NCI-H1105 treated with DMSO at 0.1 percent for 48 hours (cell line): ENCODE results near the gene SMARCD2.
"Not testable (repeated sequence)": the region's sequence is repeated elsewhere in the genome, so short reads cannot be mapped to it uniquely, and the experiment has no call there.

ENCODE experiments used
- DNase-seq: peaks from one replicate; lab custom pipeline; 2025; lab: John Stamatoyannopoulos, UW

The SMARCD2 gene

DNA sequence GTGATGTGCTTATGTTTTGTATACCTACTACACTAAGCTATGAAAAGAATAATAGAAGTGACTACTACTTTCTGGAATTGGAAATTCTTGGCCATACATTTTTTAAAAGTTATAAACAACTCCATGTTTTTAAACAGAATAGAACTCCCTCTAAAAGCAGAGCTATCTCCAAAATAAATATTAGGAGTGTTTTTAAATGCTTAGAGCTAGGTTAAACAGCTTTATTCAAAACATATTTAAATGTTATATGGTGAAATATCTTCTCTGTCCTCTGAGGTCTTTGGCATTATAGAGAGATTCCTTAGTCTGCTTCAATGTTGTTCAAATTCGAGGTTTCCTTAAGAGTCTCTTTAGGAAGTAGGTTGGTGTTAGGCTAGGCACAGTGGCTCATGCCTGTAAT is 38.2 kb downstream of the SMARCD2 start:
- no peak for DNase-seq

DNA sequence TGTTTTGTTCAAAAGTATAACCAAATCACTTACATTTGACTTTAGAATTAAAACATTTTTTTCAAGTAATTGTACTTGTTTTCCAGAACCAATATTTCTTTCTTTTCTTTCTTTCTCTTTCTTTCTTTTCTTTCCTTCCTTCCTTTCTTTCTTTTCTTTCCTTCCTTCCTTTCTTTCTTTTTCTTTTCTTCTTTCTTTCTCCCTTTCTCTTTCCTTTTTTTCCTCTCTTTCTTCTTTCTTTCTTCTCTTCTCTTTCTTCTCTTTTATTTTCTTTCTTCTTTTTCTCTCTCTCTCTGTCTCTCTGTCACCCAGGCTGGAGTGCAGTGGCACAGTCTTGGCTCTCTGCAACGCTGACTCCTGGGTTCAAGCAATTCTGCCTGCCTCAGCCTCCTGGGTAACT is 41.7 kb downstream of the SMARCD2 start:
- no peak for DNase-seq

DNA sequence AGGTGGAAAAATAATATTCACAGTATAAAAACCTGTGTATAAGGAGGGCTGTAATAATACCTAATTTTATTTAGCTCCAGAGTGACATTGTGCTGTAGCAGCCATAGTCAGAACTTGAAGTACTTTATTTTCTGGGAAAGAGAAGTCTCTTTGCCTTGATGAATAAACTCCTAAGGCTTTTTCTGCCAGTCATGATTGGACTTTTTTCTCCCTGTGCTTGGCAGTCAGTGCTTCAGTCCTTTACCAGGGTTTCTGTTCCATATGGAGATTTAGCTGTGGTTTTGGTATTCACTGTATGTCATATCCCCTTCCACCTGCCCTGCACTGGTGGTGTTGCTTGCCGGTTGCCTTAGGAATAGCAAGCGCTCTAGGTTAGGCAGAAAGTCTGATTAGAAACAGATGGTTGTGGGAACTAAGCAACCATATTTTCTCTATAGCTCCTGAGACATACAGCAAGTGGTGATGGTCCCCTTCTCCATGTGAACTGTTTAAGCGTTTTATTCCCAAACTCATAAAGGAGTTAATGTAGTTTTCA is 43.8 kb downstream of the SMARCD2 start:
- no peak for DNase-seq

DNA sequence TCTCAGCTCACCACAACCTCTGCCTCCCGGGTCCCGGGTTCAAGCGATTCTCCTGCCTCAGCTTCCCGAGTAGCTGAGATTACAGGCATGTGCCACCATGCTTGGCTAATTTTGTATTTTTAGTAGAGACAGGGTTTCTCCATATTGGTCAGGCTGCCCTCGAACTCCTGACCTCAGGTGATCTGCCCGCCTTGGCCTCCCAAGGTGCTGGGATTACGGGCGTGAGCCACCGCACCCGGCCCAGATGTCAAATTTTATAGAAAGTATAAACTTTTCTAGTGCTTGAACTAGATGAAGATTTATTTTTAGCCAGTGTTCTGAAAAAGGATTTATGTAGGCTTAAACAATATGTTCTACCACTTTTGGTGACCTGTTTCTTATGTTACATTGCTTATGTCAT is 46.1 kb downstream of the SMARCD2 start:
- DNase-seq, result not testable (repeated sequence)

DNA sequence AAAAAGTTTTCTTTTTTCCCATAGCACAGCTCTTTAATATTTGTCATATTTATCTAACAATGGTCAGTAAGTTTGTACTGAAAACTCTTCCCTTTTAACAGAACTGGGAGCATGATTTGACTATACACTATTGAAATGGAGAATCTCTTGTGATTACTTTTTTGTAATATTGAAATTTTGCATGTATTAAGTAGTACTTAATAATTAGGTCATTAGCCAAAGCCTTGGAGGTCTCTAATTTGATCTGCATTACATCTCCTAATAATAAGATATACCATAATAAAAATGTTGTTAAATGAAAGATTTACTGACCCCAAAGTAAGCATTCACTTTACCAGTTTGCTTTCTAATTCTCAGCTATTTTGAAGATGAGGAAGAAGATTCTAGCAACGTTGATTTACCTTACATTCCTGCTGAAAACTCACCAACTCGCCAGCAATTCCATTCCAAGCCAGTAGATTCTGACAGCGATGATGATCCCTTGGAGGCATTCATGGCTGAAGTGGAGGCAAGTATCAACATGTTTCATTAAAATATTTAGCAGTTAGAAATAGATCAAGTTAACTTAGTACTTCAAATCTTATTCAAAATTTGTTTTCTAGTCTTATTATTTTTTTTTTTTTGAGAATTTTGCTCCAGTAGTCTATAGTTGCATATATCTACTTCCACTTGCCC is 50.3 kb downstream of the SMARCD2 start:
- no peak for DNase-seq

GRCh38 chr17:63790057-63790456 is 52.4 kb downstream of the SMARCD2 start:
- DNase-seq, result no peak

- no peak for DNase-seq
Observed at GRCh38 chr17:63786971-63787711, 55.3 kb downstream of the SMARCD2 start.

DNA sequence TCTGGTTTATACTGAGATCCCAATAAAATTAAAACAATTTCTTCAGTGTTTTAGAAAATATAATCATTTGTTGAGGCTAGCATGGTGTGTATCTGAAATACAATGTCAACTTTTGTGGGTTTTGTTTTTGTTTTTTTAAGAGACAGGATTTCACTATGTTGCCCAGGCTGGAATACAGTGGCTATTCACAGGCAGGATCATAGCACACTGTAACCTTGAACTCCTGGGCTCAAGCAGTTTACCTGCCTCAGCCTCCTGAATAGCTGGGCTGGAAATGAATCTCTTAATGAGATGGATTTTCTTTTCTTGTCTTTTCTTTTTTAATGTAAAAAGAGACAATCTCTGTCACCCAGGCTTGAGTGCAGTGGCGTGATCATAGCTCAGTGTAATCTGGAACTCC is 56.4 kb downstream of the SMARCD2 start:
- no peak for DNase-seq

DNA sequence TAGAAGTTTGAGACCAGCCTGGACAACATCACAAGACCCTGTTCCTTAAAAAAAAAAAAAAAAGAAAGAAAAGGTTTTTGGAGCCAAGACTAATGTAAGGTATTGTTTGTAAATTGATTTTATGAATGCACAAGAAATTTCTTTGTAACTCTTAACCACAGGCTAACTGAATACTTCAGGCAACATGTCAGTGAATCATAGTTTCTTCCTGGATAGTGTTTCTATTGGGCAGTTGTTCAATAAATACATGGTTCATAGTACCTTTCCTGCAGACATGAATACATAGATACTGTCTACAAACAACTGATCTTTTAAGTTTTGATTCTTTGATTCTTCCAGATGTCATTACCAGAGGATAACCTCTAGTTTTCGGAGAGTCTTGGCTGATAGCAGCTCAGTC is 56.9 kb downstream of the SMARCD2 start:
- no peak for DNase-seq

DNA sequence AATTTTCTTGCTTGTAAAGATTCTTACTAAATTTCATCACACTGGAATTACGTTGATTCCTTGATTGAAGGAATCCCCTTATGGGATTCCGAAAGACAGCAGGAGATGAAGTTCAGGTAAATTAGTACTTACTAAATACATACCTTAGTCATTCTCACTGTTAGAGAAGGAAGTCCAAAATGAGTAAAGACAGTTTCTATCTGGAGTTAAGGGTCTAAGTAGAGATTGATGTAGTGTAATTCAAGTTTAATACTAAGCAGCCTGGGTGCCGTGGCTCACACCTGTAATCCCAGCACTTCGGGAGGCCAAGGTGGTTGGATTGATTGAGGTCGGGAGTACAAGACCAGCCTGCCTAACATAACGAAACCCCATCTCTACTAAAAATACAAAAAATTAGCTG is 59.0 kb downstream of the SMARCD2 start:
- DNase-seq, result no peak
